GM18520 (cell line): ENCODE measurements around the gene GYPC.
"Not testable (repeated sequence)": the region's sequence is repeated elsewhere in the genome, so short reads cannot be mapped to it uniquely, and the experiment has no call there.

ENCODE experiments used
- ATAC-seq: cut with Tn5 transposase; IDR thresholded peaks from one replicate; pipeline ENCODE4 v1.9.1; 2021; ENCODE audit not compliant: unreplicated experiment

GYPC gene, protein sequence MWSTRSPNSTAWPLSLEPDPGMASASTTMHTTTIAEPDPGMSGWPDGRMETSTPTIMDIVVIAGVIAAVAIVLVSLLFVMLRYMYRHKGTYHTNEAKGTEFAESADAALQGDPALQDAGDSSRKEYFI

DNA sequence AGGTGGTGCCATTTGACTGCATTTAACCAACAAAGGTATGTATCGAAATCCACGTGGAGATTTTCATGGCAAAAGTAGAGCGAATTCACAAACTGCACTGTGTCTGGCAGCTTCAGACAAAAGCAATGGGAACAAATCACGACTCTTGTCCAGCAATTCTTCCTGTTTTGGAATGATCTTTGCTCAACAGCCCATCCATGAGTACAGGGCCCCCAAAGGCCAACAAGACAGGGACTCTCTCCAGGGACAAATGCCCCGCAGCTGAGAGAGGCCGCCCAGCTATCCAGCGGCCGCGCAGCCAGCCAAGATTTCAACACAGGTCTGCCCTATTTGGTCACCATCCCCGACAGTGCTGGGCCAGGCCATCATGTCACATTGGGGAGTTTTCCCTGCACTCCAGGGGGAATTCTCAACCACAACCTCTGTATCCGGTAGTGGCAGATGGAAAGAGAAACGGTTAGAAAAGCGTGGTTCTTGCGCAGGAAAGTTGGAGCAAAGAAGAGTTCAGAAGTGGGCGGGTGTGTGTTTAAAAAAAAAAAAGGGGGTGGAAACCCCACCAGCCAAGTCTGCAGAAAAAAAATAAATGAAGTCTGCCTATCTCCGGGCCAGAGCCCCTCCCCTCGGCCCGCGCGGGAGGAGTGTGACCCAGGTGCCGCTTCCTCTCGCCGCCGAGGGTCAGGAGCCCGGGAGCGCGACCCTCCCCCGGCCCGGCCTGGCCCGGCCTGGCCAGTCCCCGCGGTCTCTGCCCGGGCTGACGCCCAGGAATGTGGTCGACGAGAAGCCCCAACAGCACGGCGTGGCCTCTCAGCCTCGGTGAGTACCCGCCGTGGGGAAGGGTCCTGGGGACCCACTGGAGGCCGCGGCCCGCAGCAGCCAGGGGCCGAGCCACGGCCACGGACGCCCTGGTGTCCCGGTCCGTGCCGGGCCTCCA lies at the start of gene GYPC:
Gene GYPC (plus strand): TSS at position 659 of the 931 bp plus-strand sequence. CDS start 106 bp downstream, at position 765.
- ATAC-seq, result no peak

GRCh38 chr2:126614524-126615227 lies 41.3 kb upstream of the GYPC start:
- ATAC-seq, result no peak

DNA sequence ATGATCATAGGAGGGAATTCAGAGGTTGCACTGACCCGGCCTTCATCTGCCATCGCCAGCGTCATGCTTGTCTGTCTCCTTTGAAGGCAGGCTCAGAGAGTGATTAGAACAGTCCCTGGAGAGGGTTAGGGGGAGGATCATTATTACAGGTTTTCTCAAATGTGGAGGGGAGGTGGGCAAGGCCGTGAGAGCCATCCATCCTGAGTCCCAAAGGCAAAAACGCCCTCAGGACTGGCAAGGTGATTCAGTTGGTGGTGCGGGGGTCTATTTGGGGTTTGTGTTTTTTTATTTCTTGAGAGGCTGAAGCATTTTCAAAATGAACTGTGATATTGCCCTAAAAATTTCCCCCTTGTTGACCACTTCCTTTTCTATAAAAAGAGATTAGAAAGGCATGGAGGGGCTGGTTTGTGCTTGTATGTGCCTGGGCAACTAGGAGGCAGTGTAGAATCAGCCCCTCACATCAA lies 39.3 kb upstream of the GYPC start:
- no peak for ATAC-seq

GRCh38 chr2:126620302-126620701 lies 35.7 kb upstream of the GYPC start:
- ATAC-seq, result no peak

GRCh38 chr2:126623000-126623399 lies 33.0 kb upstream of the GYPC start:
- no peak for ATAC-seq

DNA sequence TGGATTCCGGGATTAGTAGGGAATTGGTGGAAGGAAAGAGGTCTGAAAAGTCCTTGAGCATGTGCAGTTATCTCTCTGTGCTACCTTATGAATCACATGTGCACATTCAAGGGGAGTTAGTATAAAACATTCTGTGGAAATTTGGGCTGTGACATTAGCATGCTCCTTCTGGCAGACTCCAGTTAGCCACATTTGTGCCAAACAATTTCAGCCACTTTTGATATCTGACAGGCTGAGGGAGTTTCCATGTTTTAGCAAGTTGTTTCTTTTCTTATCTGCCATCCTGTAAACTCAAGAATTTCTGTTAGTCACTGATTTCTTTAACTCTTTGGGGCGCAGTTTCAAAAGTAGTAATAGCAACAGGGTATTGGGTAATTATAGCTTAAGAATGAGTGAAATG lies 28.3 kb upstream of the GYPC start:
- no peak for ATAC-seq

DNA sequence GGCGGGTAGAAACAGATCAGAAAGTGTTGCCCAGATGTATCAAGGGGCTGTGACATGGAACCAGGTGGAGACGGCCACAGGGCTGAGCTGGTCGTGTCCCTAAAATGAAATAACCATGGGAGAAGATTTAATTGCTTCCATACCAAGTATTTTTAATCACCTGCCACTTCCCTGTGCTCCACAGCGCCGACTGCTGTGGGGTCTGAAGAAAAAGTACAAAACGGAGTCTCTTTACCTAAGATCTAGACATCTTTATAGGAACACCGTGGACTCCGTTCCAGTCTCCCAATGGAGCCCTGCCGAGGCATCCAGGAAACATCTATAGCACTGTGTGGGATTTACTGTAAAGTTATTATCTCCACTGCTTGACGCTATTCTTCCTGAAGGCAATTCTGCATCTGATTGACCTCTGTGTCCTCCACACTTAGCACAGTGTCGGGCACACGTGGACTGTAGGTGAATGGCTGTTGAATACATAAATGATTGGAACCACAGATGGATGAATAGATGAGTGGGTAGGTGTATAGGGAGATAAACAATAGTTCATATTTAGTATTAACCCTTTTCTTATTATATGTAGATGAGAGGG lies 21.6 kb upstream of the GYPC start:
- no peak for ATAC-seq

GRCh38 chr2:126635281-126635680 lies 20.7 kb upstream of the GYPC start:
- ATAC-seq, result no peak

GRCh38 chr2:126635736-126636135 lies 20.2 kb upstream of the GYPC start:
- no peak for ATAC-seq

DNA sequence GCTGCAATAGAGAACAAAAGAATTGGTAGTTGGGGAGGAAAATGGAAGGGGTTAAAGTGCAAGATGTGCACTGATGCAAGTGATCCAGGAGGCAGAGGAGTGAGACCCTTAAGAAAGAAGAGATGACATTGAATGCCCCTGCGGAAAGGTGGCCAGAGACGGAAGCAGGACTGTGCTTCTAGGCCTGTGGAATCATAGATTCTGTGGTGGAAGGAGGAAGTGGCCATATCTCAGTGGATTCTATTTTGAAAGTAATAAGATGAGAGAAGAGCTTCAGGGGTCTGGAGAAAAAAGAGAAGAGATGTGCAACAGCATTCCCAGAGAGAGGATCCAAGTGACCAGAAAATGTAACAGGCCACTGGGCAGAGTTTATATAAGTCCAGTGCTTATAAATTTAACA lies 18.6 kb upstream of the GYPC start:
- no peak for ATAC-seq

- ATAC-seq, result no peak
These were observed 17.2 kb upstream of the GYPC start for GRCh38 chr2:126638746-126639145.

DNA sequence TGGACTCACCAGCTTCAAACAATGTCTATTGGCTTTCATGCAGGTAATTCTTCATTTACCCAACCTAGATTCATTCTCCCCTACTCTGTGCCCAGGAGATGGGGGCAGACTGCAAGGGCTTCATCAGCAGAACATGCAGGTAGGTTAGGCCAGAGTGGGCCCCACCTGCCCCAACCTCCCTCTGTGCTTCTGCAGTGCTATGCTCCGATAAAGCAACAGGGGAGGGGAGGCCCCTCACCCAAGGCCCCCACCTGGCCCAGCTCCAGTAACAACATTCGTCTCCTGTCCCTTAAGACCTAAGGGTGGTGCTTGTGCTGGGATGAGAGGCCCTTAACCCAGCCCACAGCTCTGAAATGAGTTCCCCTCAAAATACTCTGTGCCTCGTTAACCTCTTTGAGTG lies 16.7 kb upstream of the GYPC start:
- ATAC-seq, result no peak

DNA sequence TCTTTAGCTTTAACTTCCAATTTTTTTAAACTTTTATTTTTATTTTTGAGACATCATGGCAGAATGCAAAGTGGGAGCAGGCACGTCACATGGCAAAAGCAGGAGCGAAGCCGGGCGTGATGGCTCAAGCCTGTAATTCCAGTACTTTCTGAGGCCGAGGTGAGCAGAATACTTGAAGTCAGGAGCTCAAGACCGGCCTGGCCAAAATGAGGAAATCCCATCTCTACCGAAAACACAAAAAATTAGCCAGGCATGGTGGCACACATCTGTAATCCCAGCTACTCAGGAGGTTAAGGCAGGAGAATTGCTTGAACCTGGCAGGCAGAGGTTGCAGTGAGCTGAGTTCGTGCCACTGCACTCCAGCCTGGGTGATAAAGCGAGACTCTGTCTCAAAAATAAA lies 14.7 kb upstream of the GYPC start:
- not testable (repeated sequence) for ATAC-seq

DNA sequence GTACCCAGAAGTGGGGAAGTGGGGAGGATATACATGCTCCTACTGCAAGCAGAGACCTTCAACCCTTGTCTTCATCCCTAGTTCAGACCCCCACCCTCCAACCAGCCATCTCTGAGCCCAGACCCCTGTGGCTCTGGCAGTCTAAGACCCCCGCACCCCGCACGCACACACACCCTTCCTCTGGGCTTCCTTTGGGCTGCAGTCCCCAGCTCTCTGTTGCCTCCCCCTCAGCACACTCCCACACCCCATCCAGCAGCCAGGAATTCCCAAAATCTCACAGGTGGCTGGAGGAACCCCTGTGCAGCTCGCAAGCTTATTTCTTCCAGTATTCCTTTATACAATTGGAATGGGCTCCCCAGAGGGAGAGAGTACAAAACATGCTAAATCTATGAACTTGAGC lies 13.9 kb upstream of the GYPC start:
- no peak for ATAC-seq

- ATAC-seq, result no peak
These were observed 12.5 kb upstream of the GYPC start for GRCh38 chr2:126643431-126643830.

- no peak for ATAC-seq
These were observed 12.0 kb upstream of the GYPC start for GRCh38 chr2:126643972-126644371.

GRCh38 chr2:126644630-126645191 lies 11.2 kb upstream of the GYPC start:
- no peak for ATAC-seq

DNA sequence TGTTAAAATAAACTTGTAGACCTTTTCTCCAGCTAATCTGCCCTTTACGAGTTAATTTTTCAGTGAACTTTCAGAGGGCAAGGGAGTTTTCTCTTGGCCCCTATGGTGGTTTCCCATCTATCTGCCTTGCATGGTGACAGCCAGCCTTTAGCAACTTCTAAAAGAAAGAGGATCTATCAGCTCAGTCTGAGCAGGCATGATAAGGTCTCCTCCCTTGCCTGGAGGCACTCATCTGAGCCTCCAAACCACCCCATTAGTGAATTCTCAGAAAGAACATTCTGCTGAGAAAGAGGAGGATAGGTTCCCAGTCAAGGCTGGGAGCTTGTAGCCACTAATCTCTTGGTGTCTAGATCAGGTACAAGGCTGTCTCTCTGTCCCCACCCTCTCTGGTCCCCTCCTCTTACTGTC lies 10.7 kb upstream of the GYPC start:
- no peak for ATAC-seq

- no peak for ATAC-seq
These were observed 9.9 kb upstream of the GYPC start for GRCh38 chr2:126646026-126646425.

GRCh38 chr2:126647714-126648344 lies 8.1 kb upstream of the GYPC start:
- ATAC-seq, result not testable (repeated sequence)
